IMR-90 (cell line): ENCODE data around the gene OR2J3. TPM values are rescaled to one million over a fixed set of nuclear protein-coding genes. Genes with fewer than 3 reads are reported as not detected.
"Not testable (repeated sequence)": the region's sequence is repeated elsewhere in the genome, so short reads cannot be mapped to it uniquely, and the experiment has no call there.

Experiments
- ATAC-seq: fragments of 200-7000 bp; cut with Tn5 transposase; 2 replicates; pipeline ENCODE4 v1.9.1; 2020; ENCODE audit warnings: low read depth, mild to moderate bottlenecking, moderate library complexity
- BruUV-seq: library from RNA; stranded (reverse); fragments of 400-500 nt; replicated peaks from 2 replicates; lab custom pipeline; 2021; lab: Mats Ljungman, UMichigan
- CTCF ChIA-PET: fragments of 300-600 bp; formaldehyde crosslinking; extraction: SDS; loops from one replicate; lab custom pipeline; 2021; ENCODE audit warnings: antibody characterized with exemption; lab: Yijun Ruan, JAX
- POLR2A ChIA-PET: fragments of 300-600 bp; sonication (Branson Sonifier 250); formaldehyde crosslinking; loops from one replicate; lab custom pipeline; 2022; ENCODE audit warnings: antibody characterized with exemption; ENCODE audit not compliant: unreplicated experiment; lab: Charles Lee
- DNase-seq: peaks from one replicate; pipeline ENCODE4 v3.0.0; 2013
- H2AFZ ChIP-seq: replicated peaks from 2 replicates; pipeline ENCODE3; 2013; ENCODE audit warnings: low read length, mild to moderate bottlenecking; ENCODE audit not compliant: poor library complexity
- H2AK5ac ChIP-seq: 2 replicates; pipeline ENCODE4 v1.6.1; 2013; ENCODE audit warnings: low read depth, low read length, inconsistent platforms
- H2AK9ac ChIP-seq: replicated peaks from 2 replicates; pipeline ENCODE3; 2013; ENCODE audit warnings: mild to moderate bottlenecking, low read depth, low read length, moderate library complexity; ENCODE audit not compliant: poor library complexity
- H2BK120ac ChIP-seq: 2 replicates; pipeline ENCODE4 v1.6.1; 2013; ENCODE audit warnings: low read depth, low read length, inconsistent platforms
- H2BK15ac ChIP-seq: 3 replicates; pipeline ENCODE4 v1.6.1; 2013; ENCODE audit warnings: low read depth, low read length, inconsistent platforms
- H2BK20ac ChIP-seq: 2 replicates; pipeline ENCODE4 v1.6.1; 2013; ENCODE audit warnings: low read depth, mild to moderate bottlenecking, inconsistent platforms, low read length, moderate library complexity
- H2BK5ac ChIP-seq: 2 replicates; pipeline ENCODE4 v1.6.1; 2013; ENCODE audit warnings: mild to moderate bottlenecking, low read depth, low read length, inconsistent platforms; ENCODE audit not compliant: poor library complexity, severe bottlenecking
- H3K14ac ChIP-seq: replicated peaks from 2 replicates; pipeline ENCODE4 v1.6.1; 2013; ENCODE audit warnings: low read depth, low read length, inconsistent platforms
- H3K18ac ChIP-seq: 2 replicates; pipeline ENCODE4 v1.6.1; 2013; ENCODE audit warnings: low read depth, low read length, control low read depth
- H3K23ac ChIP-seq: 2 replicates; pipeline ENCODE4 v1.6.1; 2013; ENCODE audit warnings: low read depth, low read length, inconsistent platforms
- H3K27ac ChIP-seq: 2 replicates; pipeline ENCODE4 v1.5.1; 2013; ENCODE audit warnings: mild to moderate bottlenecking, control low read depth, low read length; ENCODE audit not compliant: insufficient read depth
- H3K27me3 ChIP-seq: 2 replicates; pipeline ENCODE4 v1.6.1; 2013; ENCODE audit warnings: low read length; ENCODE audit not compliant: control insufficient read depth, insufficient read depth
- H3K36me3 ChIP-seq: 2 replicates; pipeline ENCODE4 v1.6.1; 2013; ENCODE audit warnings: low read length, mixed read lengths; ENCODE audit not compliant: control insufficient read depth, insufficient read depth
- H3K4ac ChIP-seq: 2 replicates; pipeline ENCODE4 v1.6.1; 2013; ENCODE audit warnings: low read depth, low read length, inconsistent platforms
- H3K4me1 ChIP-seq: 2 replicates; pipeline ENCODE4 v1.6.1; 2013; ENCODE audit warnings: low read length, mixed read lengths; ENCODE audit not compliant: control insufficient read depth, insufficient read depth
- H3K4me2 ChIP-seq: 2 replicates; pipeline ENCODE4 v1.6.1; 2013; ENCODE audit warnings: low read depth, mild to moderate bottlenecking, control low read depth, low read length, moderate library complexity
- H3K4me3 ChIP-seq: 2 replicates; pipeline ENCODE4 v1.5.1; 2013; ENCODE audit warnings: low read depth, mild to moderate bottlenecking, control low read depth, low read length, moderate library complexity; ENCODE audit not compliant: insufficient read depth
- H3K56ac ChIP-seq: 2 replicates; pipeline ENCODE4 v1.6.1; 2013; ENCODE audit warnings: low read length, inconsistent platforms; ENCODE audit not compliant: insufficient read depth; ENCODE audit errors: extremely low read depth
- H3K79me1 ChIP-seq, 2 experiments: 2 replicates each; pipeline ENCODE4 v1.6.1; 2013; ENCODE audit warnings: low read length in 2 of 2, inconsistent platforms in 1 of 2, low read depth in 1 of 2
- H3K9ac ChIP-seq: 2 replicates; pipeline ENCODE4 v1.6.1; 2013; ENCODE audit warnings: low read depth, low read length, control low read depth
- H3K9me1 ChIP-seq: 2 replicates; pipeline ENCODE4 v1.6.1; 2013; ENCODE audit warnings: low read length, inconsistent platforms; ENCODE audit not compliant: insufficient read depth
- H3K9me3 ChIP-seq: 2 replicates; pipeline ENCODE4 v1.6.1; 2013; ENCODE audit warnings: low read length; ENCODE audit not compliant: control insufficient read depth, insufficient read depth
- H4K20me1 ChIP-seq: 2 replicates; pipeline ENCODE4 v1.6.1; 2013; ENCODE audit warnings: low read length, inconsistent platforms; ENCODE audit not compliant: insufficient read depth
- H4K5ac ChIP-seq: 2 replicates; pipeline ENCODE4 v1.6.1; 2013; ENCODE audit warnings: mild to moderate bottlenecking, low read depth, low read length, control low read depth
- H4K8ac ChIP-seq, 2 experiments: 2 replicates each; pipeline ENCODE4 v1.6.1; 2013; ENCODE audit warnings: low read depth in 2 of 2, low read length in 2 of 2, control low read depth in 1 of 2, inconsistent platforms in 1 of 2
- H4K91ac ChIP-seq: 2 replicates; pipeline ENCODE4 v1.6.1; 2013; ENCODE audit warnings: low read depth, low read length, inconsistent platforms; ENCODE audit not compliant: insufficient read depth
- BHLHE40 ChIP-seq: fragments of 150-350 bp; IDR thresholded peaks from 2 replicates; pipeline ENCODE4 v1.6.1; 2016; ENCODE audit warnings: mild to moderate bottlenecking, low read depth, low read length
- CEBPB ChIP-seq: IDR thresholded peaks from 2 replicates; pipeline ENCODE4 v1.6.1; 2012; ENCODE audit warnings: low read depth, low read length, improper control_type of control experiment
- CHD1 ChIP-seq: IDR thresholded peaks from 2 replicates; pipeline ENCODE4 v1.6.1; 2012; ENCODE audit warnings: low read depth, low read length, improper control_type of control experiment
- NFE2L2 ChIP-seq: fragments of 150-350 bp; IDR thresholded peaks from 2 replicates; pipeline ENCODE4 v1.6.1; 2016; ENCODE audit warnings: low read depth, mild to moderate bottlenecking, low read length
- RCOR1 ChIP-seq: IDR thresholded peaks from 2 replicates; pipeline ENCODE4 v1.6.1; 2012; ENCODE audit warnings: mild to moderate bottlenecking, low read length, improper control_type of control experiment; ENCODE audit not compliant: insufficient replicate concordance
- RFX5 ChIP-seq: IDR thresholded peaks from 2 replicates; pipeline ENCODE4 v1.8.0; 2012; ENCODE audit warnings: low read depth, mild to moderate bottlenecking, low read length, moderate library complexity
- WGBS, 2 experiments: methylation state at CpG; one replicate each; pipeline versions ENCODE4 v1.1.5 to v1.1.7; 2013; ENCODE audit warnings: missing lambda C conversion rate in 2 of 2; ENCODE audit not compliant: insufficient read length in 1 of 2; ENCODE audit errors: extremely low coverage in 2 of 2; 5-methylcytosine and 5-hydroxymethylcytosine counted together
- dilution Hi-C: fragments of 300-500 bp; cut with HindIII; formaldehyde crosslinking; loops from one replicate; pipeline ENCODE4 v1.14.3; 2018; ENCODE audit warnings: low sequenced_read_pairs; ENCODE audit not compliant: unreplicated experiment
- in situ Hi-C: fragments of 300-500 bp; cut with MboI; formaldehyde crosslinking; loops from 3 replicates; pipeline ENCODE4 v1.14.3; 2019; ENCODE audit warnings: low sequenced_read_pairs, inconsistent platforms, mixed read lengths
- intact Hi-C: fragments of 100-400 bp; cut with micrococcal nuclease; formaldehyde crosslinking; loops from 2 replicates; pipeline ENCODE4 v1.10.0; 2022
- polyA plus RNA-seq, 3 experiments: library from polyadenylated mRNA; depleted of rRNA; stranded (reverse); fragments of >200 nt; gene quantifications; 2 replicates each; pipeline ENCODE4 v1.2.3, GENCODE V29; 2012; ENCODE audit warnings: low replicate concordance in 1 of 3
- total RNA-seq: library from RNA; depleted of rRNA; stranded (reverse); fragments of >200 nt; gene quantifications from 2 replicates; pipeline ENCODE4 v1.2.3, GENCODE V29; 2012
- TF ChIP-seq, protein P1 (sequence below): conservative IDR thresholded peaks from 2 replicates; pipeline ENCODE4 v1.5.1; 2012; ENCODE audit warnings: mild to moderate bottlenecking, low read depth, low read length, improper control_type of control experiment

OR2J3 gene
- total and polyA plus RNA-seq, 2 of the 4 experiments (the other 2 are of a cell fraction): not detected

- H3K36me3 ChIP-seq: no peaks in the 10 kb centered on the region
- in situ Hi-C loops: no loop called here
- H3K79me1 ChIP-seq: no peaks in the 10 kb centered on the region
- dilution Hi-C loops: no loop called here
- H2BK120ac ChIP-seq: no peak overlapping the region
- no peak for DNase-seq
- H3K9me3 ChIP-seq: no peaks in the 10 kb centered on the region
- intact Hi-C loops: no loop called here
- no peak overlapping the region for H2BK15ac ChIP-seq
- H3K4me2 ChIP-seq: no peak overlapping the region
- no peak overlapping the region for H4K8ac ChIP-seq
- ATAC-seq: no peak
- no TSS peak for BruUV-seq
- H3K18ac ChIP-seq: no peak overlapping the region
- H3K27me3 ChIP-seq: no peaks in the 10 kb centered on the region
- H3K4me3 ChIP-seq: no peak overlapping the region
- H2AFZ ChIP-seq: no peak overlapping the region
- no peak overlapping the region for H2BK20ac ChIP-seq
- H3K23ac ChIP-seq: no peak overlapping the region
- H3K9ac ChIP-seq: no peak overlapping the region
- no peak for TF ChIP-seq RCOR1
- TF ChIP-seq BHLHE40: no peak
- no peak for TF ChIP-seq RFX5
- TF ChIP-seq NFE2L2: no peak
- TF ChIP-seq, protein P1, sequence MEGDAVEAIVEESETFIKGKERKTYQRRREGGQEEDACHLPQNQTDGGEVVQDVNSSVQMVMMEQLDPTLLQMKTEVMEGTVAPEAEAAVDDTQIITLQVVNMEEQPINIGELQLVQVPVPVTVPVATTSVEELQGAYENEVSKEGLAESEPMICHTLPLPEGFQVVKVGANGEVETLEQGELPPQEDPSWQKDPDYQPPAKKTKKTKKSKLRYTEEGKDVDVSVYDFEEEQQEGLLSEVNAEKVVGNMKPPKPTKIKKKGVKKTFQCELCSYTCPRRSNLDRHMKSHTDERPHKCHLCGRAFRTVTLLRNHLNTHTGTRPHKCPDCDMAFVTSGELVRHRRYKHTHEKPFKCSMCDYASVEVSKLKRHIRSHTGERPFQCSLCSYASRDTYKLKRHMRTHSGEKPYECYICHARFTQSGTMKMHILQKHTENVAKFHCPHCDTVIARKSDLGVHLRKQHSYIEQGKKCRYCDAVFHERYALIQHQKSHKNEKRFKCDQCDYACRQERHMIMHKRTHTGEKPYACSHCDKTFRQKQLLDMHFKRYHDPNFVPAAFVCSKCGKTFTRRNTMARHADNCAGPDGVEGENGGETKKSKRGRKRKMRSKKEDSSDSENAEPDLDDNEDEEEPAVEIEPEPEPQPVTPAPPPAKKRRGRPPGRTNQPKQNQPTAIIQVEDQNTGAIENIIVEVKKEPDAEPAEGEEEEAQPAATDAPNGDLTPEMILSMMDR: no peak
- TF ChIP-seq CEBPB: no peak
- TF ChIP-seq CHD1: no peak
- no peaks in the 10 kb centered on the region for H4K20me1 ChIP-seq
- no peak overlapping the region for H2AK9ac ChIP-seq
- POLR2A ChIA-PET: no interaction called here
- no peak overlapping the region for H4K5ac ChIP-seq
- no peak overlapping the region for H3K14ac ChIP-seq
- WGBS, 2 experiments: no CpG with 5 or more reads among the region's 1 CpG
- no peak overlapping the region for H2BK5ac ChIP-seq
- H3K9me1 ChIP-seq: no peaks in the 10 kb centered on the region
- no peak overlapping the region for H4K91ac ChIP-seq
- CTCF ChIA-PET: no interaction called here
- H3K27ac ChIP-seq: no peak overlapping the region
- H3K4ac ChIP-seq: no peak overlapping the region
- H2AK5ac ChIP-seq: no peak overlapping the region
- no peak overlapping the region for H3K56ac ChIP-seq
- H3K4me1 ChIP-seq: no peaks in the 10 kb centered on the region
These were observed 45.2 kb downstream of the OR2J3 start for GRCh38 chr6:29153083-29153482.

GRCh38 chr6:29155182-29155581 lies 47.3 kb downstream of the OR2J3 start:
- H3K27me3 ChIP-seq, dilution Hi-C loops, H2BK120ac ChIP-seq, H3K4me2 ChIP-seq, H2AFZ ChIP-seq, H4K91ac ChIP-seq, H3K4ac ChIP-seq, DNase-seq, H2BK5ac ChIP-seq, in situ Hi-C loops, H3K9me1 ChIP-seq, H3K23ac ChIP-seq, H3K36me3 ChIP-seq, CTCF ChIA-PET, H3K4me3 ChIP-seq, intact Hi-C loops, H2BK20ac ChIP-seq, H3K9ac ChIP-seq, H4K20me1 ChIP-seq, H3K56ac ChIP-seq, H2AK5ac ChIP-seq, POLR2A ChIA-PET, H2BK15ac ChIP-seq, ATAC-seq, H3K4me1 ChIP-seq, H3K14ac ChIP-seq, H3K27ac ChIP-seq, H3K18ac ChIP-seq, H4K8ac ChIP-seq, H3K79me1 ChIP-seq, H3K9me3 ChIP-seq, H4K5ac ChIP-seq, H2AK9ac ChIP-seq, BruUV-seq: not testable (repeated sequence)
- no CpG with 5 or more reads among the region's 1 CpG for WGBS, 2 experiments
